HAP-1 (cell line): ENCODE measurements around the gene RNASEL.
A peak's percentile ranks its signal among the peaks of the same experiment; 100 is the strongest.

Source experiments
- DNase-seq, 2 experiments: peaks; one replicate each; pipeline ENCODE4 v3.0.0-alpha.2; 2016 to 2020; ENCODE audit warnings: low spot score in 2 of 2
- H3K27me3 ChIP-seq: fragments of 250-450 bp; sonication (Bioruptor Pico); 2 replicates; pipeline ENCODE4 v1.5.1; 2020; ENCODE audit warnings: low read depth, mild to moderate bottlenecking, moderate library complexity
- H3K36me3 ChIP-seq: fragments of 250-450 bp; sonication (Bioruptor Pico); replicated peaks from 2 replicates; pipeline ENCODE4 v1.5.1; 2020; ENCODE audit warnings: mild to moderate bottlenecking
- H3K4me1 ChIP-seq: fragments of 250-450 bp; sonication (Bioruptor Pico); 2 replicates; pipeline ENCODE4 v1.5.1; 2020; ENCODE audit warnings: mild to moderate bottlenecking
- H3K4me3 ChIP-seq: fragments of 250-450 bp; sonication (Bioruptor Pico); 2 replicates; pipeline ENCODE4 v1.5.1; 2020; ENCODE audit warnings: mild to moderate bottlenecking, moderate library complexity
- H3K9me3 ChIP-seq: fragments of 250-450 bp; sonication (Bioruptor Pico); 2 replicates; pipeline ENCODE4 v1.5.1; 2020; ENCODE audit warnings: mild to moderate bottlenecking, moderate library complexity
- in situ Hi-C: fragments of 300-500 bp; cut with MboI; formaldehyde crosslinking; loops from 3 replicates; pipeline ENCODE4 v1.14.3; 2020; ENCODE audit warnings: low sequenced_read_pairs, inconsistent platforms, mixed read lengths

Gene RNASEL

DNA sequence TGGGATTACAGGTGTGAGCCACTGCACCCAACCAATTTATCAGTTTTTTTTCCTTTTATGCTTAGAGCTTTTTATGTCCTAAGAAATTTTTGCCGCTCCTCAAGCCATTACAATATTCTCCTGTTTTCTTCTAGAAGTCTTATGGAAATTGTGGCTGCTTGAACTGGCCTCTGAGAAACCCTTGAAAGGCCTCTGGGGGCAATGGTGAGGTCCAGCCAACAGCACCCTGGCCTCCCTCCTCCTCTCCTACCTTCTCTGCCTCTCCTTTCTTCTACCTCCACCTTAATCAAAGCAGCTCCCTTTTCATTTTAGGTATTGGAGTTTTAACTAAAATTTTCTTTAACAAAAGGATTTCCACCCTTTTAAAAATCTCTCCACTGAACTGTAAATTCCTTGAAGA, 39.6 kb upstream of the RNASEL start:
- no peaks in the 10 kb centered on the region for H3K36me3 ChIP-seq
- DNase-seq: no peak
- no peaks in the 10 kb centered on the region for H3K27me3 ChIP-seq
- in situ Hi-C loops: no loop called here
- no peaks in the 10 kb centered on the region for H3K4me1 ChIP-seq
- H3K9me3 ChIP-seq: no peaks in the 10 kb centered on the region
- no peak overlapping the region for H3K4me3 ChIP-seq

DNA sequence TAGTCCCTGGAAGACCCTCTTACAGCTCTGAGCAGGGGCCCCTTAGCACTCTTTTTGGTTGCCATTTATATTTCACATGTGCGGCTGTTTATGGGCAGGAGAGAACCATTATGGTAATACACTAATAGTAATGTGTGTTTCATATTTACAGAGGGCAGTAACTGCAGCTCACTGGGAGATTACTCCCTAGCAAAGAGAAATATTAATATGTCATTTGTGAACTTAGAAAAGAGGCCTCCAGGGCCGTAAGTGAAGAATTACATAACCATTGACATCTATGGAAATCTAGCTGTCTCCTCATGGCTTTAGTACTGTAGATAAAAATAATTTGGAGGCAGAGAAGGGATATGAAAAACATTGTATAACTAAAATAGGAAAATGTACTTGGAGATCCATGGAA, 38.6 kb upstream of the RNASEL start:
- H3K4me1 ChIP-seq: no peaks in the 10 kb centered on the region
- no peaks in the 10 kb centered on the region for H3K9me3 ChIP-seq
- H3K4me3 ChIP-seq: no peak overlapping the region
- no peaks in the 10 kb centered on the region for H3K36me3 ChIP-seq
- DNase-seq: no peak
- no peaks in the 10 kb centered on the region for H3K27me3 ChIP-seq
- in situ Hi-C loops: no loop called here

GRCh38 chr1:182626527-182626926, 37.5 kb upstream of the RNASEL start:
- H3K9me3 ChIP-seq: no peaks in the 10 kb centered on the region
- no peak for DNase-seq
- no peaks in the 10 kb centered on the region for H3K4me1 ChIP-seq
- no peaks in the 10 kb centered on the region for H3K27me3 ChIP-seq
- in situ Hi-C loops: no loop called here
- H3K4me3 ChIP-seq: no peak overlapping the region
- H3K36me3 ChIP-seq: no peaks in the 10 kb centered on the region

- no peaks in the 10 kb centered on the region for H3K4me1 ChIP-seq
- DNase-seq: no peak
Observed at GRCh38 chr1:182625719-182626504, 36.9 kb upstream of the RNASEL start.

GRCh38 chr1:182625024-182625423, 36.0 kb upstream of the RNASEL start:
- no peaks in the 10 kb centered on the region for H3K4me1 ChIP-seq
- H3K36me3 ChIP-seq: no peaks in the 10 kb centered on the region
- in situ Hi-C loops: no loop called here
- H3K27me3 ChIP-seq: no peaks in the 10 kb centered on the region
- H3K9me3 ChIP-seq: no peaks in the 10 kb centered on the region; the same call in 1 of the 2 replicates
- H3K4me3 ChIP-seq: no peak overlapping the region
- DNase-seq: no peak

More at GRCh38 chr1:182625719-182626504, 36.9 kb upstream of the RNASEL start:
- Histone ChIP-seq H3K36me3 (no peaks in the 10 kb centered on the region), H3K9me3 (no peaks in the 10 kb centered on the region), H3K27me3 (no peaks in the 10 kb centered on the region), H3K4me3 (no peak overlapping the region)
- in situ Hi-C loops: no loop called here

DNA sequence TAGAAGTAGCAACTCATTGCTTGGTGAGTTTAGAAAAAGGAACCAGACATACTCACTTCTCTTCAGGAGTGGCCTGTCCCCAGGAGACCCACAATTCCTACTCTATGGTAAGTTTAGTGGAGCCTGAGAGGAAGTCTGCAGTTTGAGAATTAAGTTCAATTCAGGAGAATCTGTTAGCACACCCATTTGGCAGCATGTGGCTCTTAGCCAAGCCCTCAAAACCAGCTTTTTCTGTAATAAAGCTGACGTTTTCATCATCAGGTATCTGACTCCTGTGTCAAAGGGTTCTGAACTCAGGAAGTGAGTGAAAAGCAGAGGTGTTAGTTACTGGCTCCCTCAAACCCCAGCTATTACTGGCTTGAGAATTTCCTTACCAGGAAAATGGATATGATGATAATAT, 35.5 kb upstream of the RNASEL start:
- H3K9me3 ChIP-seq: no peaks in the 10 kb centered on the region; the same call in 1 of the 2 replicates
- no peaks in the 10 kb centered on the region for H3K4me1 ChIP-seq
- H3K4me3 ChIP-seq: no peak overlapping the region
- in situ Hi-C loops: no loop called here
- no peaks in the 10 kb centered on the region for H3K36me3 ChIP-seq
- no peaks in the 10 kb centered on the region for H3K27me3 ChIP-seq
- no peak for DNase-seq

DNA sequence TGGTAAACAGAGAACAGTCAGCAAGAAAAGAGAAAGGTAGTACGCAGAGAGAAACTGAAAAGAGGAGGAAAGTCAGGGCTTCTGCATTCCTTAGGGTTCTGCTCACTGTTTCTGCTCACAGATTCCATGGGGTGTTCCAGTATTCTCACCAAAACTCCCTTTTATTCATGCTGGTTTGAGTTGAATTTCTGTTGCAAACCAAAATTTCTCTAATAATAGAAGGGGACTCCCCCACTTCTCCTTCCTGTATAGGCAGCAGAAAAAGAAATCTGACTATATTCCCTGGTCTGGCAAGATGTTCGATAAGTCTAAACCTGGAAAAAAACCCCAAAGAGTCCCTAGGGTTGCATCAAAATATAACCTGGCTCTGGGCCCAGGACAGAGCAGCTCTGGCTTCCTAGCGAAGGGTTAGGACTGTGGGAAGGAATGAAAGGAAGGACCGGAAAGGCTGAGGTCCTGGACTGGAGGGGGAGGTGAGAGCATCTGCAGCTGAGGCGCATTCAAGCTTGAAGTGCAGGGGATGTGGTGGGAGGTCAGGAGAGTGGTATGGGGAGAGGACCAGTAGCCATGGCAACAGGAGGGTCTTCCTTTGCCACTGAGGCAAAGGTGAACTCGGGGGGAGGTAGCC, 34.0 kb upstream of the RNASEL start:
- no peak for DNase-seq
- no peaks in the 10 kb centered on the region for H3K27me3 ChIP-seq
- no peak overlapping the region for H3K4me3 ChIP-seq
- H3K4me1 ChIP-seq: no peaks in the 10 kb centered on the region
- no peaks in the 10 kb centered on the region; the same call in 1 of the 2 replicates for H3K9me3 ChIP-seq
- H3K36me3 ChIP-seq: no peaks in the 10 kb centered on the region
- in situ Hi-C loops: no loop called here

- no peaks in the 10 kb centered on the region for H3K27me3 ChIP-seq
- no peak for DNase-seq
- in situ Hi-C loops: no loop called here
- no peaks in the 10 kb centered on the region for H3K36me3 ChIP-seq
- H3K4me3 ChIP-seq: no peak overlapping the region
- no peaks in the 10 kb centered on the region; the same call in 1 of the 2 replicates for H3K9me3 ChIP-seq
- peaks cover 6% of the 10 kb centered on the region; the same call in 1 of the 2 replicates for H3K4me1 ChIP-seq
Observed at GRCh38 chr1:182621906-182622305, 32.9 kb upstream of the RNASEL start.

DNA sequence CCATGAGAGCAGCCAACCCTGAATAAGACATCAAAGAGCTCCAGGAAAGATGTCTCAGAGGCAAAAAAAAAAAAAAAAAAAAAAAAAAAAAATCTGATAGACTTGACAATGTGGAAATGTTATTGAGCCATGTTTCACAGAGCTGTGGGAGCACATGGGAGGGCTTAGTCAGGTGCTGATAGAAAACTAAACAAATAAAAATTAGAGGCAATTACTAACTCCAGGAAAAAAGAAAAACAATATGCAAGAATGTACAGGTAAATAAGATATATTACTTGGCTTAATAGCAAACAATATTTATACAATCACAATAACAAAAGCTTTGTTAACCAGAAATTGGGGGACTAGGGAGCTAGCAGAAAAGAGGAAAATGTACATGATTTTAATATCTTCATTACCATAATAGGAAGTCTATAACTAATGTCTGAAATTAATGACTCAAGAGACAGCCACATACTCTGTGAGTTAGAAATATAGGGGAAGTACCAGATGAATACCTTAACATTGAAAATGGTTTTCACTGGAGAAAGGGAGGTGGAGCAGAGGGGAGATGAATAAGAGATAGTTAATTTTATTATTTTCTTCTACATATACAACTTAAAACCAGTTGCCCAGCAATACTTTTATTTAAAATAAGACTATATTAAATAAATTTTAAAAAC, 32.0 kb upstream of the RNASEL start:
- DNase-seq: no peak
- H3K36me3 ChIP-seq: no peaks in the 10 kb centered on the region
- H3K4me1 ChIP-seq: peaks cover 15% of the 10 kb centered on the region
- H3K4me3 ChIP-seq: no peak overlapping the region
- in situ Hi-C loops: no loop called here
- no peaks in the 10 kb centered on the region for H3K27me3 ChIP-seq
- H3K9me3 ChIP-seq: no peaks in the 10 kb centered on the region; the same call in 1 of the 2 replicates

DNA sequence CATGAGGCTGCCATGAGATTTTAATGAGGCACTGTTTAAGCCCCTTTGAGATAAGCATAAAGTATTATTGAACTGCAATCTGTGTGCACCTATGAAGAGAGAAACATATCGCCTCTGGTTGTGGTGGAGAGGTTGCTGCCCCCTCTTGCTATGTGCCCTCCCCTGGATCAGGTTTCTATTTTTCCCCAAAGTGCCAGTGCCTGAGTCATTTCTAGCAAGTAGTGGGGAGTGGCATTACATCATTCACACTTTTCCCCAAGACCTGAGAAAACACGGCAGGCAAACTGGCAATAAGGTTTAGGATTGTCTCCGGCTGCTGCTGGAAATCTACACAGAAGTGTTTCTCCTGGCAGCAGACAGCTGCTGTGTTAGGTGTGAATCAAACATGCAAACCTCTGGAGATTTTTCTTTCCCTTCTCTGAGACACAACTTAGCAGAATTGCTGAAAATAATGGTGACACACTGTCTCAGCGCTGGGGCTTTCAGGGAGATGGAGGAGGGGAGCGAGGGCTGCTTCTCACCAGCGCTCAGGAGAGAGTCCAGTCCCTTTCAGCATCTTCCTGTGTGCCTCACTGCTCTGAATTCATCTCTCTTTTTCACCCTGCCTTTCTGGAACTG, 28.8 kb upstream of the RNASEL start:
- no peak for DNase-seq
- H3K9me3 ChIP-seq: no peaks in the 10 kb centered on the region; the same call in 1 of the 2 replicates
- no peak overlapping the region for H3K4me3 ChIP-seq
- peaks cover 33% of the 10 kb centered on the region for H3K4me1 ChIP-seq
- in situ Hi-C loops: no loop called here
- H3K36me3 ChIP-seq: no peaks in the 10 kb centered on the region
- no peaks in the 10 kb centered on the region for H3K27me3 ChIP-seq

GRCh38 chr1:182617014-182617429, 28.0 kb upstream of the RNASEL start:
- no peak for DNase-seq
- Histone ChIP-seq H3K4me3 (no peak overlapping the region), H3K9me3 (no peaks in the 10 kb centered on the region; the same call in 1 of the 2 replicates), H3K4me1 (peaks cover 33% of the 10 kb centered on the region), H3K27me3 (no peaks in the 10 kb centered on the region), H3K36me3 (no peaks in the 10 kb centered on the region)
- in situ Hi-C loops: no loop called here

DNA sequence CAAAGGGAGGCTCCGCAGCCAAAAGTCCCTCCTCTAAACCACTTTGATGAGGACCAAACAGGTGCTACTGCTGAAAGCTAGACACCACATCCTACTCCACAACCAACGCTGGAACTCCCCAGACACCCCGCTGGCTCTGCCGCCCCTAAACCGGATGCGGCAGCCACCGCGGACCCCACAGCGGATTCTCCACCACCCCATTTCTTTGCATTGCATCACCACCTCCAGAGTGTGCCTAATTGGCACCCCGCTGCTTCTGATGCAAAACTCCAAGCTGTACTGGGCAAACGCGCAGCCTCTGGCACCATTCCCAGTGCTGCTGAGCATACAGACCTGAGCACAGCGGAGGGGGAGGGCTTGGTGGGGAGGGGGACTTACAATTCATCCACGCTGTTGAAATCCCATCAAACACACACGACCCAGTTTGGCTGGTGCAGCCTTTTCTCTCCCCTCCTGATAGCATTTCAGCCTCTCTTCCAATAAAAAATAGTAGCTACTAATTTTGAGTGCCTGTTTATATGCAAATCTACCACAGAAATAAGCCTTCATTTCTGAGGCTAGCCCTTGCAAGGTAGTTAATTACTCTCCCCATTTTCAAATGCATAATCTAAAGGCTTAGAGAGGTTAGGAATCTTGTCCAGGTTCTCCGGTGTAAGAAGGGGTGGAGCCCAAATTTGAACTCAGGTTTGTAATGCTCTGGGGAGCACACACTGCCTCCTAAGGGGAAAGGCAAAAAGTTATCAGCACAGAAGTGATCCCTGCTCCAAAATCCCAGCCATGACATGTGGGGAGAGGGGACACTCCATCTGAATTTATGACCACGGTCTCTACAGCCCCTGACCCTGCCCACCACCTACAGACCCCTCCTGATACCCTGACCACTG, 27.3 kb upstream of the RNASEL start:
- in situ Hi-C loops: no loop called here
- Histone ChIP-seq H3K4me3 (no peak overlapping the region), H3K9me3 (no peaks in the 10 kb centered on the region; the same call in 1 of the 2 replicates), H3K36me3 (no peaks in the 10 kb centered on the region), H3K27me3 (no peaks in the 10 kb centered on the region), H3K4me1 (peaks cover 33% of the 10 kb centered on the region)
- DNase-seq: peak in 1 of 2 experiments; percentile 76
